ENCODE measurements around the gene PNRC1. TPM values are rescaled to one million over a fixed set of nuclear protein-coding genes. Genes with fewer than 3 reads are reported as not detected.
"Not testable (repeated sequence)": the region's sequence is repeated elsewhere in the genome, so short reads cannot be mapped to it uniquely, and the experiment has no call there.

Gene PNRC1
- total RNA-seq, 1 experiment from 2014 or later: 72.4 TPM

DNA sequence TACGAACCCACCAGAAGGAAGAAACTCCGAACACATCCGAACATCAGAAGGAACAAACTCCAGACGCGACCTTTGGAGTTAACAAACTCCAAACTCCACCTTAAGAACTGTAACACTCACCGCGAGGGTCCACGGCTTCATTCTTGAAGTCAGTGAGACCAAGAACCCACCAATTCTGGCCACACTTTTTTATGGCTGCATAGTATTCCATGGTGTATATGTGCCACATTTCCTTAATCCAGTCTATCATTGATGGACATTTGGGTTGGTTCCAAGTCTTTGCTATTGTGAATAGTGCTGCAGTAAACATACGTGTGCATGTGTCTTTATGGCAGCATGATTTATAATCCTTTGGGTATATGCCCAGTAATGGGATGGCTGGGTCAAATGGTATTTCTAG is 14.4 kb upstream of the PNRC1 start:
- DNase-seq; H3K4me2 ChIP-seq (ENCODE audit: low read depth, low read length, poor library complexity, severe bottlenecking); H2AFZ ChIP-seq (ENCODE audit: low read length): not testable (repeated sequence)

DNA sequence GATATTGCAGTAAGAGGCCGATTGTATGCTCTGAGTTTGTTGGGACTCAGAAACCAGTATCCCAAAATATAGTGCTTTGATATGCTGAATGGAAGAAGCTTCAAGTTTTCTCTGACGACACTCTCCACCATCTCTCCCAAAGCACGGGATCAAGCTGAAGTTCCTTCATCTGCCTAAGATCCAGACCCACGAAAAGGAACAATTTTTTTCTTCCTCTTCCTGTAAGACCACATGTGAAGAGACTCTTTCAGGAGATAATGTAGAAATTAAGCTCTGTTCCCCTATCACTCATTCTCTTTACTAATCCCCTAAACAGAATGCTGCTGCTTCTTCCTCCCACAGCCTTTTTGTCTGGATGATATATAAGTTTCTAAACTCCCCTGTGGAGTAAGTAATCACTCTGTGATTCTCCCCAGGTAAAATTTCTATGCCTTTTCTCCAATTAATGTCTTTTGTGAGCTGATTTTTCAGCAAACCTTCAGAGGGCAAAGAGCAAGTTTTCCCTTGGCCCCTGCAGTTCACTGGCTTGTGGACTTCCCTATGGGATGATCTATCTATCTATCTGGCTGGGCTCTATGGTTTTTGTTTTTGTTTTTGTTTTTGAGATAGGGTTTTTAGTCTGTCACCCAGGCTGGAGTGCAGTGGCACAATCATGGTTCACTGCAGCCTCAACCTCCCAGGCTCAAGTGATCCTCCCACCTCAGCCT is 13.5 kb upstream of the PNRC1 start:
- Histone ChIP-seq H3K27me3 (ENCODE audit: low read length) (no peaks in the 10 kb centered on the region), H3K27ac (ENCODE audit: low read length) (no peak overlapping the region), H3K4me2 (ENCODE audit: low read depth, low read length, poor library complexity, severe bottlenecking) (no peak overlapping the region), H3K9ac (ENCODE audit: low read length) (no peak overlapping the region), H3K9me2 (replicated peaks; ENCODE audit: insufficient read depth, low read length) (no peaks in the 10 kb centered on the region), H3K4me1 (ENCODE audit: low read length) (no peaks in the 10 kb centered on the region), H3K4me3 (ENCODE audit: low read length) (no peak overlapping the region), H2AFZ (ENCODE audit: low read length) (no peak overlapping the region), H4K20me1 (ENCODE audit: insufficient read depth, low read depth, low read length) (no peaks in the 10 kb centered on the region), H3K9me3 (ENCODE audit: low read length) (no peaks in the 10 kb centered on the region), H3K79me2 (ENCODE audit: low read length) (no peaks in the 10 kb centered on the region), H3K36me3 (ENCODE audit: insufficient read depth, low read length) (no peaks in the 10 kb centered on the region)
- DNase-seq: no peak

More for the DNA sequence above, 14.4 kb upstream of the PNRC1 start:
- not testable (repeated sequence) for H3K27ac ChIP-seq (ENCODE audit: low read length); H3K9ac ChIP-seq (ENCODE audit: low read length); H3K9me2 ChIP-seq (replicated peaks; ENCODE audit: insufficient read depth, low read length); H4K20me1 ChIP-seq (ENCODE audit: insufficient read depth, low read depth, low read length); H3K9me3 ChIP-seq (ENCODE audit: low read length); H3K4me3 ChIP-seq (ENCODE audit: low read length); H3K27me3 ChIP-seq (ENCODE audit: low read length); H3K4me1 ChIP-seq (ENCODE audit: low read length); H3K36me3 ChIP-seq (ENCODE audit: insufficient read depth, low read length); H3K79me2 ChIP-seq (ENCODE audit: low read length)

- Histone ChIP-seq H3K4me1 (ENCODE audit: low read length) (no peaks in the 10 kb centered on the region), H3K36me3 (ENCODE audit: insufficient read depth, low read length) (no peaks in the 10 kb centered on the region), H3K27me3 (ENCODE audit: low read length) (no peaks in the 10 kb centered on the region), H3K4me3 (ENCODE audit: low read length) (no peak overlapping the region), H3K27ac (ENCODE audit: low read length) (no peak overlapping the region), H3K4me2 (ENCODE audit: low read depth, low read length, poor library complexity, severe bottlenecking) (no peak overlapping the region), H2AFZ (ENCODE audit: low read length) (no peak overlapping the region), H3K79me2 (ENCODE audit: low read length) (no peaks in the 10 kb centered on the region), H3K9me3 (ENCODE audit: low read length) (no peaks in the 10 kb centered on the region), H3K9me2 (replicated peaks; ENCODE audit: insufficient read depth, low read length) (no peaks in the 10 kb centered on the region), H4K20me1 (ENCODE audit: insufficient read depth, low read depth, low read length) (no peaks in the 10 kb centered on the region), H3K9ac (ENCODE audit: low read length) (no peak overlapping the region)
- no peak for DNase-seq
Measured at GRCh38 chr6:89067796-89068195, 12.8 kb upstream of the PNRC1 start.

- no peak for DNase-seq
- H2AFZ ChIP-seq (ENCODE audit: low read length): no peak overlapping the region
- H3K4me1 ChIP-seq (ENCODE audit: low read length): peaks cover 1% of the 10 kb centered on the region
- H3K27me3 ChIP-seq (ENCODE audit: low read length): no peaks in the 10 kb centered on the region
- H3K36me3 ChIP-seq (ENCODE audit: insufficient read depth, low read length): no peaks in the 10 kb centered on the region
- no peak overlapping the region for H3K27ac ChIP-seq (ENCODE audit: low read length)
- no peak overlapping the region for H3K4me2 ChIP-seq (ENCODE audit: low read depth, low read length, poor library complexity, severe bottlenecking)
- H4K20me1 ChIP-seq (ENCODE audit: insufficient read depth, low read depth, low read length): no peaks in the 10 kb centered on the region
- no peak overlapping the region for H3K9ac ChIP-seq (ENCODE audit: low read length)
- no peaks in the 10 kb centered on the region for H3K9me2 ChIP-seq (replicated peaks; ENCODE audit: insufficient read depth, low read length)
- no peaks in the 10 kb centered on the region for H3K79me2 ChIP-seq (ENCODE audit: low read length)
- no peak overlapping the region for H3K4me3 ChIP-seq (ENCODE audit: low read length)
- no peaks in the 10 kb centered on the region for H3K9me3 ChIP-seq (ENCODE audit: low read length)
Measured at GRCh38 chr6:89068695-89069094, 11.9 kb upstream of the PNRC1 start.

DNA sequence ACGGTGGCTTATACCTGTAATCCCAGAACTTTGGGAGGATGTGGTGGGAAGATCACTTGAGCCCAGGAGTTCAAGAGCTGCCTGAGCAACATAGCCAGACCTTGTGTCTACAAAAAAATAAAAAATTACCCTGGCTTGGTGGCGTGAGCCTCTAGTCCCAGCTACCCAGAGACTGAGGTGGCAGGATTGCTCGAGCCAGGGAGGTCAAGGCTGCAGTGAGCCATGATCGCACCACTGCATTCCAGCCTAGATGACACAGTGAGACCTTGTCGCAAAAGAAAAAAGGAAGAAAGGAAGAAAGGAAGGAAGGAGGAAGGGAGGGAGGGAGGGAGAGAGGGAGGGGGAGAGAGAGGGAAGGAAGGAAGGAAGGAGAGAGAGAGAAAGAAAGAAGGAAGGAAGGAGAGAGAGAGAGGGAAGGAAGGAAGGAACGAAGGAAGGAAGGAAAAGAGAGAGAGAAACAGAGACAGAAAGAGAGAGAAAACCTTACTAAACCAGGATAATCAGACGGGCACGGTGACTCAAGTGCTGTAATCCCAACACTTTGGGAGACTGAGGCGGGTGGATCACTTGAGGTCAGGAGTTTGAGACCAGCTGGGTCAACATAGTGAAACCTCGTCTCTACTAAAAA is 10.9 kb upstream of the PNRC1 start:
- no peak for DNase-seq
- no peaks in the 10 kb centered on the region for H4K20me1 ChIP-seq (ENCODE audit: insufficient read depth, low read depth, low read length)
- no peaks in the 10 kb centered on the region for H3K36me3 ChIP-seq (ENCODE audit: insufficient read depth, low read length)
- H3K79me2 ChIP-seq (ENCODE audit: low read length): no peaks in the 10 kb centered on the region
- H3K9ac ChIP-seq (ENCODE audit: low read length): no peak overlapping the region
- H3K4me2 ChIP-seq (ENCODE audit: low read depth, low read length, poor library complexity, severe bottlenecking): no peak overlapping the region
- no peak overlapping the region for H3K4me3 ChIP-seq (ENCODE audit: low read length)
- H3K27me3 ChIP-seq (ENCODE audit: low read length): no peaks in the 10 kb centered on the region
- H2AFZ ChIP-seq (ENCODE audit: low read length): no peak overlapping the region
- H3K9me3 ChIP-seq (ENCODE audit: low read length): no peaks in the 10 kb centered on the region
- H3K4me1 ChIP-seq (ENCODE audit: low read length): peaks cover 5% of the 10 kb centered on the region
- H3K27ac ChIP-seq (ENCODE audit: low read length): no peak overlapping the region
- H3K9me2 ChIP-seq (replicated peaks; ENCODE audit: insufficient read depth, low read length): no peaks in the 10 kb centered on the region

DNA sequence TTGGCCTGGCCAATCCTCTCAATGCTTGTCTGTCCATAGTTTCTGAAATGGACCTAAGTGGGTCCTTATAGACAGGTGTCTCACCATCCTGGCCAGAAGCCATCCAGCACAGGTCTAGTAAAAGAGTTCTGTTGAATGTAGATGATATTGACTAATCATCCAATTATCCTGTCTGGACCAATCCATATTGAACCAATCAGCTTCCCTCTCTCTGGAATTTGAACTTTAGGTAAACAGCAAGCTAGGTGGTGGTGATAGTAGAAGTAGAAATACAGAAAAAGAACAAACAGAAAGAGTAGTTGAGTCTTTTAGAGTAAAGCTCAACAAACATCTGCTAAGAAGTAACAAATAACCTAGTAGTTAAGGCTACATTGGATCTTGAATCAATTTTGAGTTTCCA is 9.5 kb upstream of the PNRC1 start:
- H3K9ac ChIP-seq (ENCODE audit: low read length): no peak overlapping the region
- no peak overlapping the region for H3K4me2 ChIP-seq (ENCODE audit: low read depth, low read length, poor library complexity, severe bottlenecking)
- DNase-seq: no peak
- no peaks in the 10 kb centered on the region for H3K9me3 ChIP-seq (ENCODE audit: low read length)
- H3K27ac ChIP-seq (ENCODE audit: low read length): no peak overlapping the region
- H3K9me2 ChIP-seq (replicated peaks; ENCODE audit: insufficient read depth, low read length): no peaks in the 10 kb centered on the region
- no peaks in the 10 kb centered on the region for H4K20me1 ChIP-seq (ENCODE audit: insufficient read depth, low read depth, low read length)
- no peaks in the 10 kb centered on the region for H3K79me2 ChIP-seq (ENCODE audit: low read length)
- H2AFZ ChIP-seq (ENCODE audit: low read length): no peak overlapping the region
- H3K4me1 ChIP-seq (ENCODE audit: low read length): peaks cover 5% of the 10 kb centered on the region
- no peak overlapping the region for H3K4me3 ChIP-seq (ENCODE audit: low read length)
- no peaks in the 10 kb centered on the region for H3K27me3 ChIP-seq (ENCODE audit: low read length)
- H3K36me3 ChIP-seq (ENCODE audit: insufficient read depth, low read length): no peaks in the 10 kb centered on the region

GRCh38 chr6:89073014-89073620 is 7.4 kb upstream of the PNRC1 start:
- H3K27ac ChIP-seq (ENCODE audit: low read length): no peak overlapping the region
- H3K9ac ChIP-seq (ENCODE audit: low read length): no peak overlapping the region
- DNase-seq: no peak
- peaks cover 5% of the 10 kb centered on the region for H3K4me1 ChIP-seq (ENCODE audit: low read length)
- no peak overlapping the region for H3K4me3 ChIP-seq (ENCODE audit: low read length)
- H2AFZ ChIP-seq (ENCODE audit: low read length): no peak overlapping the region
- H3K27me3 ChIP-seq (ENCODE audit: low read length): no peaks in the 10 kb centered on the region
- no peaks in the 10 kb centered on the region for H3K9me3 ChIP-seq (ENCODE audit: low read length)
- H3K79me2 ChIP-seq (ENCODE audit: low read length): no peaks in the 10 kb centered on the region
- H3K4me2 ChIP-seq (ENCODE audit: low read depth, low read length, poor library complexity, severe bottlenecking): no peak overlapping the region
- H3K36me3 ChIP-seq (ENCODE audit: insufficient read depth, low read length): no peaks in the 10 kb centered on the region
- no peaks in the 10 kb centered on the region for H4K20me1 ChIP-seq (ENCODE audit: insufficient read depth, low read depth, low read length)
- no peaks in the 10 kb centered on the region for H3K9me2 ChIP-seq (replicated peaks; ENCODE audit: insufficient read depth, low read length)

DNA sequence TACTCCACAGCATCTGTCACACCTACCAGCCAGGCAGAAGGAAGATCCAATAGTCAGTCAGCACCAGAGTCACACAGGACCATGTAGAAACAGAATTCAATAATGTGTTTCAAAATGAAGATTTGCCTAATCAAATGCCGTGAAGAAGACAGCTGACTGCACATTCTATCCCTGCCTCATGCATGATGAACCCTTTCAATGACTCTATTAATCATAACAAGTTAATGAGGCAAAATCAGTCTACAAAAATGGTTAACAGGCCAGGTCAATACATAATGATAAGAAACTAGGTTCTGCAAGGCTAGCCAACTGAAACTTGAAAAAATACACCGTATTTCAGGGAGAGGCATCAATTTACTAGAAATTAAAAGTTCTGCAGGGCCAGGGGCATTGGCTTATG is 6.7 kb upstream of the PNRC1 start:
- Histone ChIP-seq H3K9me3 (ENCODE audit: low read length) (no peaks in the 10 kb centered on the region), H3K4me3 (ENCODE audit: low read length) (no peak overlapping the region), H3K27me3 (ENCODE audit: low read length) (no peaks in the 10 kb centered on the region), H3K9me2 (replicated peaks; ENCODE audit: insufficient read depth, low read length) (no peaks in the 10 kb centered on the region), H4K20me1 (ENCODE audit: insufficient read depth, low read depth, low read length) (no peaks in the 10 kb centered on the region), H3K27ac (ENCODE audit: low read length) (no peak overlapping the region), H3K4me1 (ENCODE audit: low read length) (peaks cover 5% of the 10 kb centered on the region), H3K79me2 (ENCODE audit: low read length) (no peaks in the 10 kb centered on the region), H3K4me2 (ENCODE audit: low read depth, low read length, poor library complexity, severe bottlenecking) (no peak overlapping the region), H3K36me3 (ENCODE audit: insufficient read depth, low read length) (no peaks in the 10 kb centered on the region), H2AFZ (ENCODE audit: low read length) (no peak overlapping the region), H3K9ac (ENCODE audit: low read length) (no peak overlapping the region)
- no peak for DNase-seq
